ENCODE data around the gene WDR93.

The WDR93 gene

GRCh38 chr15:89648106-89649012 is 42.3 kb upstream of the WDR93 start:
- TF ChIP-seq CTCF (IDR thresholded peaks at IDR 0.05; ENCODE audit: extremely low read depth, missing control alignments) = no peak
- no peak for DNase-seq (ENCODE audit: low spot score)

- TF ChIP-seq CTCF (IDR thresholded peaks at IDR 0.05; ENCODE audit: extremely low read depth, missing control alignments) = no peak
- no peak for DNase-seq (ENCODE audit: low spot score)
Observed at GRCh38 chr15:89649013-89649625, 41.5 kb upstream of the WDR93 start.

- TF ChIP-seq CTCF (IDR thresholded peaks at IDR 0.05; ENCODE audit: extremely low read depth, missing control alignments) = no peak
- no peak for DNase-seq (ENCODE audit: low spot score)
Observed at GRCh38 chr15:89649716-89650115, 40.9 kb upstream of the WDR93 start.

- no peak for DNase-seq (ENCODE audit: low spot score)
- no peak for TF ChIP-seq CTCF (IDR thresholded peaks at IDR 0.05; ENCODE audit: extremely low read depth, missing control alignments)
Observed at GRCh38 chr15:89652131-89652530, 38.5 kb upstream of the WDR93 start.

- no peak for TF ChIP-seq CTCF (IDR thresholded peaks at IDR 0.05; ENCODE audit: extremely low read depth, missing control alignments)
- DNase-seq (ENCODE audit: low spot score) = no peak
Observed at GRCh38 chr15:89652666-89653065, 37.9 kb upstream of the WDR93 start.

GRCh38 chr15:89653578-89653977 is 37.0 kb upstream of the WDR93 start:
- DNase-seq (ENCODE audit: low spot score) = no peak
- TF ChIP-seq CTCF (IDR thresholded peaks at IDR 0.05; ENCODE audit: extremely low read depth, missing control alignments) = no peak

- TF ChIP-seq CTCF (IDR thresholded peaks at IDR 0.05; ENCODE audit: extremely low read depth, missing control alignments) = no peak
- no peak for DNase-seq (ENCODE audit: low spot score)
Observed at GRCh38 chr15:89654301-89654761, 36.3 kb upstream of the WDR93 start.

All from GM20000 (cell line).